Measurements from ENCODE around the gene KRT36.

The KRT36 gene

DNA sequence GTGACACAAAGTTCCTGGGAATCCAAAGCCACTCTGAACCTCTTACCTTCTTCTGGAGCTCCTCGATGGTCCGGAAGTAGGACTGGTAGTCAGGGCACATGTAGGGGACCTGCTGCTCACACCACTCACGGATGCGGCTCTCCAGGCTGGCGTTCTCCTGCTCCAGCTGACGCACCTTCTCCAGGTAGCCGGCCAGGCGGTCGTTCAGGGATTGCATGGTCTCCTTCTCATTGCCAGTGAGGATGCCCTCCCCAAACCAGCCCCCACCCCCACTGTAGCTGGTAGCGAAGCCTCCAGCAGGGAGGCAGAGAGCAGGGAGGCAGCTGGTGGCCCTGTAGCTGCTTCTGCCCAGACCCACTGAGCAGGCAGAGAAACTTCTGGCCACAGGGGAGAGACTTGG is 9.1 kb downstream of the KRT36 start:
- no peak for FAIRE-seq
- DNase-seq (ENCODE audit: insufficient read length, low spot score): no peak

DNA sequence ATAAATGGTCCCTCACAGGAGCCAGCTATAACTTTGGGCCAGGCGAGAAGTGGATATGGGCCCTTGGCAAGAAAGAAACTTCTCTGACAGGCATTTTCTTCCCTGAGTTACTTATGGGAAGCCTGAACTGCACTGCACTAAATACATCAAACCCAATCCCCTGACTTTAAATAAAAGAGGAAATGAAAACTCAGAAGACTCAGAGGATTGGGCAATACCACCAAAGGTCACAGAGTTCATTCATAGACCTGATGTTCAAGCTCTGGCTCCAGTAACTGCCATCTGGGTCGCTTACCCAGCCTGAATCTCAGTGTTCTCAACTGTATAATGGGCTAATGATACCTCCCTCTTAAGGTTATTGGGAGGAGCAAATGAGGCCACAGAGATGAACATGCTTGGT is 9.6 kb downstream of the KRT36 start:
- no peak for DNase-seq (ENCODE audit: insufficient read length, low spot score)
- FAIRE-seq: no peak

DNA sequence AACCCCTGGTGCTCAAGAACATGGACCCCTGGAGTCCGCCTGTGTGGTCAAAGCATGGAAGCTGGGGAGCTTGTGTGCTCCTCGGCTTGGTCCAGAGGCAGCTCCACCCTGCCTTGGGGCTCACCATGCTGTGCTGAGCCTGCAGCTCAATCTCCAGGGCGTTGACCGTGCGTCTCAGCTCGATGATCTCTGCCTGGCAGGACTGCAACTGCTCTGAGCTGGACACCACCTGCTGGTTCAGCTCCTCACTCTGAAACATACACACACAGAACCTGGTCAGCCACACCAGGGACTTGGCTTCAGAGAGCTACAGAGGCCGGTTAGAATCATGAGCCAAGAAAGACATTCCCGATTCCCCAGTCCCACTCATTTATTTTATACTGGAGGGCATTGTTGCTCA is 11.5 kb downstream of the KRT36 start:
- DNase-seq (ENCODE audit: insufficient read length, low spot score): no peak
- FAIRE-seq: peak; percentile 82

DNA sequence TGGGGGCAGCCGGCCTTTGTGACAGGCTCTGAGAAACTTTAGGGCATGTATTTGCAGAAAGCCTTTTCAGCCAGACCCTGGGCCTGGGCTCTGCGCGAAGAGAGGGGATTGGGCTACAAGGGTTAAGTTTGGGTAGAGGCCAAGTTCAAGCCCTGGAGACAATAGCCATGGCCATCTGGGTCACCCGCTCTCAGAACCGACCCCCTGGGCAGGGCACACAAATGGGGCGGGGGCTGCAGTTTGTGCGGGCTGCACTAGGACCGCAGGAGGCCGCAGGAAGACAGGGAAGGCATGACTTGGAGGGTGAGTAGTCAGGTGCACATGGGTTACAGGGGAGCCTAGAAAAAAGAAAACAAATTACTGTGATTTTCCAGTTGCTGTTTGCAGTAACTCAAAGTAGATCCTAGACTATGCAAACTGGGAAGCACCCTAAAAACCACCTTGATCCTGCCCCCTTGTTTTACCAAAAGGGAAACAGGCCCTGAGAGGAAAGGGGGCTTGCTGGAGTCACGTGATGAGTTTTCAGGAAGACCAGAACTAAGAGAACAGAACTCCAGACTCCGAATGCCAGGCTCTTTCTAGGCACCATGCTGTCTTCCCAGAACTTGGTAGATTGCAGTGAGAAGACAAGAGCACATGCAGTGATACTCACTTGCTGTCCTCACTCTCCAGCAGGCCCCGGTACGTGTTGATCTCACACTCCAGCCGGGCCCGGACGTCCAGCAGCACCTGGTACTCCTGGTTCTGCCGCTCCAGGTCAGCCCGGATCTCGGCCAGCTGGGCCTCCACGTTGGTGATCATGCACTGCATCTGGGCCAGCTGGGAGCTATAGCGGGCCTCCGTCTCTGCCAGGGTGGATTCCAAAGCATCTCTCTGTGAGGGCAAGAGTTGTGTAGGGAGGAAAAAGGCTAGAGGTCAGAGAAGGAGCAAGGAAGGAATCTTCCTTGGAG is 12.6 kb downstream of the KRT36 start:
- FAIRE-seq: peak; percentile 74

DNA sequence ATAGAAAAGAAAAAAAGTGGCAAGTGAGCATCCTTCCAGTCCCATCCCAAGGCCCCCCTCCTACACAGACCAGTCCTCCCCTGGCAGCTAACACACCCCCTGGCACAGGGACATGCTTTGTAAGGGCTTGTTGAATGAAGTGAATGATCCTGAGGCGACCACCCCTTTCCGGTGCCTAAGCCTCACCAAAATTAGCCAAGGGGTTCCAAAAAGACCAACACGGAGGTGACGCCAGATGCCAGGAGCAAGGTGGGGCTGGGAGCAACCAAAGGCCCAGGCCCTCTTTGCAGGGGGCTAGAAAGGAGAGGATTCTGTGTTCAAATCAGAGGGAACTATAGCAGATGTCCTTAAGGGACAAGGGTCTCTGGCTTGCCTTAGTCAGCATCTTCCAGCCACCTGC is 14.3 kb downstream of the KRT36 start:
- DNase-seq (ENCODE audit: insufficient read length, low spot score) (no peak), FAIRE-seq (no peak)

More for the DNA sequence above, 12.6 kb downstream of the KRT36 start:
- DNase-seq (ENCODE audit: insufficient read length, low spot score): no peak

DNA sequence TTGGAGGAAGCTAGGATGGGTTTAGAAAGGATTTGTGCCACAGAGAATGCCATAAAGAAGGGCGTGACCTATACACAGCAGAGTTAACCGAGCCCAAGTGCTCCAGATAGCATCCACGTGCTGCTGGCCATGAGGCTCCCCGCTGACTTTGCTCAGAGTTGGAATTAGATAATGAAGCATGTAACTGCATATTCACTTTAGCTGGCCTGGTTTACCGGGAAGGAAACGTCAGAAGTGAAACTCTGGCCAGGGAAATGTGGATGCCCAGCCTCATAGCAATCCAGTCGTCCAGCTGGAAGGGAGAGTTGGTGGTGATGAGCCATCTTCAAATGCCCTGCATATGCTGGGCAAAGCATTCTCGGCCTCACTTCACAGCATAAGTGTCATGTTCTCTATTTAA is 14.8 kb downstream of the KRT36 start:
- DNase-seq (ENCODE audit: insufficient read length, low spot score): no peak
- FAIRE-seq: peak; percentile 62

DNA sequence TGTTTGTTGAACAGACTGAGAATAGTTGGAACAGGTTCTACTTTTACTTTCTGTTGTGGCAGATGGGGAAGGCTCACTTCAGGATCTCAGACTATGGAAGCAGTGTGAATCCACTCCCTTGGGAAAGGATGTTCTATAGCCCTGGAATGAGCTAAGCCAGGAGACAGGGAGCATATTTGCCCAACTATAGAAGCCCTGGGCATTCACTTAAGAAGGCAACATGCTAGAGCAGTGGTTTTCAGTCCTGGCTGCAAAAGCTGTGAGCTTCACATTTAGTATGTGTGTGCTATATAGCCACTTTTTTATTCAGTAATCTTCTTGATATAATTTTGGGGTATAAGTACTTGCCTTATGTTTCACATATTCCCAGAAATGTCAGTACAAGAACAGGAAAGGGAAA is 21.4 kb downstream of the KRT36 start:
- DNase-seq (ENCODE audit: insufficient read length, low spot score): no peak
- FAIRE-seq: no peak

DNA sequence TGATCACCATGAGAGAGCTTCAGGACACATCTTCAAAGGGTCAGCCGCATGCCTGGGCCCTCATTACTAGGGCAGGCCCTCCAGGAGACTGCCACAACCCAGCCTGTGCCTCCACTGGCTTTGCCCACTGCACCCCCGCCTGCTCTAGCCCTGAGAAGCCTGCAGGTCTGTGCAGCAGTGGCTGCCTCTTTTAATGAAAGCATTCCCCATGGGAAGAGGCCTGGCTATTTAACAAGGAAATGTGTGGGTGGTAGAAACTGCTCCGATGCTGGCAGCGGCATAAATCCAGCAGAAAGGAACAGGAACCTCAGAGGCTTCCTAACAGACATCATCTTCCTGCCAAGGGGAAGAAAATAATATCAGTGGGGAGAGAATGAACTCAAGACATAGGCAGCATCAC is 22.1 kb downstream of the KRT36 start:
- DNase-seq (ENCODE audit: insufficient read length, low spot score) (no peak), FAIRE-seq (no peak)

DNA sequence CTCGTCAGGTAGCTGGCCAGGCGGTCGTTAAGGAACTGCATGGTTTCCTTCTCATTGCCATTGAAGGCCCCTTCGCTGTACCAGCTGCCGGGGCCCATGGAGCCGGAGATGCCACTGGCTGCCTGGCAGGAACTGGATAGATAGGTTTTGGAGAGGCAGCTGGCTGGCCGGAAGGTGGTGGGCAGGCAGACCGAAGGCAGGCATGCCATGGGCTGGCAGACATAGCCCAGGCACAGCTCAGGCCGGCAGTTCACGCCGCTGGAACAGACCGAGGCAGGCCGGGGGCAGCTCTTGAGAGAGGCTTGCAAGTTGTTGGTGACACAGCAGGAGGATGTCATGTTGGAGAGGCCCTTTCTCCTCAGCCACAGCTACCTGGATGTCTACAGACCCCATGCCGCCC is 22.7 kb downstream of the KRT36 start, which contains the start of gene KRT32:
KRT32 (minus strand) TSS at position 399 of the 400 bp plus-strand sequence; CDS start at position 338, 61 bp downstream.
- DNase-seq (ENCODE audit: insufficient read length, low spot score) (no peak), FAIRE-seq (no peak)

DNA sequence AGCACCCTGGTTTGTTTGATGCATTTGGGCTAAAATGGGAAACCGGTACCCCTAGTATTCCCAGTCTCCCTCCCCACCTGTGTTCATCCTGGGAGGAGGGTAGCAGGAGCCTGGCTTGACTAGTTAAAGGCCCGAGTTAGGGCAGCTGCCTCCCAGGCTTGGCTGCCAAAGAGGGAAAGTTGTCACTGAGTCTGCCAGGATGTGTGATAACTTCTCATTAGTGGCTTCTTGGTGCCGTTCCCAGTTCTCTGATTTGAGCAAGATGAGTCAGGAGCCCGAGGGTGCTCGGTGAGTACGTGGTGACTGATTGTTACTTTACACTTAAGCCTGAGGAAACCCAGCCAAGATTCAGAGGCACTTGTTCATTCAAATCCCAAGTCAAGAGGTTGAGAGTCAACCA is 25.0 kb downstream of the KRT36 start:
- FAIRE-seq: peak; percentile 95
- peak; percentile 95 for DNase-seq (ENCODE audit: insufficient read length, low spot score)

DNA sequence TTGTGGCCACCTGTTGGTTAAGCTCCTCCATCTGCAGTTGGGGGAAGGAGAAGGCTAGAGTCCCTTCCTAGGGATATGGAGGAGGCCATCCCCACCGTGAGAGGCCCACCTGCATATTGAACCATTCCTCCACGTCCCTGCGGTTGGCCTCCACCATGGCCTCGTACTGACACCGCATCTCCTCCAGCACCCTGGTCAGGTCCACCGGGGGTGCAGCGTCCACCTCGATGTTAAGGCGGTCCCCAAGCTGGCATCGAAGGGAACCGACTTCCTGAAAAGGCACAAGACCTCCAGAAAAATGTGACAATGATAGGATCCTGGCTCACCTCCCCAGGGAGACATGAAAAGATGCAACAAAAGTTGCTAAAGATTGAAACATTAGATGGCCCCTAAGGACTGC is 25.5 kb downstream of the KRT36 start:
- peak; percentile 52 for FAIRE-seq

DNA sequence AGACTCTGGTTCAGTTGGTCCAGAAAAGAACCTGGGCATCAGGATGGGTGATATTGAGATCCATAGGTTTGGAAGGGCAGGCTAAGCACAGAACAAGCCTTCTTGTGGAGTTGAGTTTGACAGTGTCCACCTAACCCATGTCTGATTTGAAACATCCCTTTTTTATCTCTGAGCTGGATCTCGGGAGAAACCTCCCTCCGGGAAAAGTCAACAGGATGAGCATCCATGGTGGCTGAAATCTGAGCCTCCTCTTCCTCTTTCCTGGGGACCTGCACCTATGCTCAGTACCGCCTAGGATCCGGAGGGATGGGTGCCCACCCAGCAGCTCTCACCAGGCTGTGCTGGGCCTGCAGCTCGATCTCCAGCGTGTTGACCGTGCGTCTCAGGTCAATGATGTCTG is 26.0 kb downstream of the KRT36 start:
- DNase-seq (ENCODE audit: insufficient read length, low spot score): no peak

More for the DNA sequence above, 25.5 kb downstream of the KRT36 start:
- no peak for DNase-seq (ENCODE audit: insufficient read length, low spot score)

DNA sequence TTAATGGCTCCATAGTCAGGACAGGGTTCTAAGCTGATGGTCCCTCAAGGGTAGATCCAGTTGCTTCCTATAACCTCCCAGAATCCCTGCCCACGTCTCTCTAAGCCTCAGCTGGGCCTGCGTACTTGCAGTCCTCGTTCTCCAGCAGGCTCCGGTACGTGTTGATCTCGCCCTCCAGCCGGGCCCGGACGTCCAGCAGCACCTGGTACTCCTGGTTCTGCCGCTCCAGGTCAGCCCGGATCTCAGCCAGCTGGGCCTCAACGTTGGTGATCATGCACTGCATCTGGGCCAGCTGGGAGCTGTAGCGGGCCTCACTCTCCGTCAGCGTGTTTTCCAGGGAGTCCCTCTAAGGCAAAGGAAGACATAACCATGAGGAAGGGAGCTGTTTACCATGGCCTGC is 27.0 kb downstream of the KRT36 start:
- FAIRE-seq (no peak), DNase-seq (ENCODE audit: insufficient read length, low spot score) (no peak)

More for the DNA sequence above, 26.0 kb downstream of the KRT36 start:
- FAIRE-seq: peak; percentile 16

DNA sequence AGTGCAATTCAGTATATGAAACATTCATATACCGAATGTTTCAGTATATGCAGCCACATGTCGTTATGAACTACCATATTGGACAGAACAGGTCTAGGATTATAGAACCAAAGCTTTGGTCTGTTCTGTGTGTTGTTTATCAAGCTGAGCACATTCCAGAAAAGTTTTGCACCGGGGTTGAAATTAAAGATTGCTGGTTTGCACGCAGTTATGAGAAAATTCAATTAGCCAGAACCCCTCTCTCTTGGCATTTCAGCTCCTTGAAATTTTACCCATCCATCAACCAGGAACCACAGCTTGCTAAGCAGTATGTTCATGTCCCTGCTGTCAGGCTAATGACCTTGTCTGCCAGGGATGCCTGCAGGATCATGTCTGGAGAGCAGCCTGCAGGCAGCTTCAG is 32.0 kb downstream of the KRT36 start:
- FAIRE-seq: no peak
- DNase-seq (ENCODE audit: insufficient read length, low spot score): no peak

DNA sequence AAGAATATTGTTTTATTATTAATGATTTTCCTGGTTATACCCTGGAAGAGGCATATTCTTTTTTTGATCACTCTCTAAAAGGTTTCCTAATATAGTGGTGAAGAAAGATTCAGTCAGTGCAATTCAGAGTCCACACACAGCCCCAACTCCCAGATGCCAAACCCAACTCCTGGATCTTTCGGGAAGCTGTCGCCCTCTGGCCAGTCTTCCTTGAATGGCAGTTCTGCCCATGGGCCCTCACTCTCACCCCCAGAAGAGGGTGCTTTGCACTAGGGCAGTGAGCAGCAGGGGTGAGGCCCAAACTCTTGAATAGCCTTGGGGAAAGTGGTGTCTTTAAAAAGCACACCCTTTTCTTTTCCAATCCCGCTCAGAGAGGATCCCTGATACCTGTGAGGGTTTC is 33.5 kb downstream of the KRT36 start:
- FAIRE-seq (no peak), DNase-seq (ENCODE audit: insufficient read length, low spot score) (no peak)

DNA sequence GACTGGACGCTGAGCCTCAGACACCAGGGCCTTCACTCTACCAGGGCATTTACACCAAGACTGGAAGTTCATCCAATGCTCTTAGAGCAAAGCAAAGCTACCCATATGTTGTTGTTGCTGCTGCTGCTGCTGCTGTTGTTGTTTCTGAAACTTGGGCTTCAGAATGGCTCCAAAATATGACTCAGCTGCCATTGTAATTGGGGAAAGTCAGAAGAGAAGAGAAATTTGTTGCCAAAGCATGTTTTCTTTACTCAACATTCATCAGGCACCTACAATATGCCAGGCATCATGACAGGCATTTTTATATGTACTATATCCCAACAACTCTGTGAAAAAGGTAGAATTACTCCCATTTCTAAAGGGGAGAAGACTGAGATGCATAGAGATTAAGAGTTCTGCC is 34.5 kb downstream of the KRT36 start:
- FAIRE-seq: no peak
- DNase-seq (ENCODE audit: insufficient read length, low spot score): no peak

DNA sequence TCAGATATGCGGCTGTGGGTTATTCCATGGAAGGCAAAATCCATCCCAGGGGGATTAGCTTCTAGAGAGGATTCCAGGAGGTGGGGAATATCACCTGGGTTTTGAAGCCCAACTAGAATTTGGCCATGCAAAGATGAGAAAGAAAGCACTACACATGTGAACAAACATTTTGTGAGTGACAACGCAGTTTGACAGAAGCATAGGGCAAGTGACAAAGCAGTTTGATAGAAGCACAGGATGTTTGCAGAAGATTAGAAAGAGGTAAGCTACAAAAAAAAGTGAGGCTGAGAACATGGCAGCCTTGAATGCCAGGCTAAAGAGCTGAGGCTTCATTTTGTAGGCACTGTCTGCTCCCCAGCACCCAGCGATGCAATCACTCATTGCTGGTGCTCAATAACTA is 36.6 kb downstream of the KRT36 start:
- FAIRE-seq: no peak
- no peak for DNase-seq (ENCODE audit: insufficient read length, low spot score)

DNA sequence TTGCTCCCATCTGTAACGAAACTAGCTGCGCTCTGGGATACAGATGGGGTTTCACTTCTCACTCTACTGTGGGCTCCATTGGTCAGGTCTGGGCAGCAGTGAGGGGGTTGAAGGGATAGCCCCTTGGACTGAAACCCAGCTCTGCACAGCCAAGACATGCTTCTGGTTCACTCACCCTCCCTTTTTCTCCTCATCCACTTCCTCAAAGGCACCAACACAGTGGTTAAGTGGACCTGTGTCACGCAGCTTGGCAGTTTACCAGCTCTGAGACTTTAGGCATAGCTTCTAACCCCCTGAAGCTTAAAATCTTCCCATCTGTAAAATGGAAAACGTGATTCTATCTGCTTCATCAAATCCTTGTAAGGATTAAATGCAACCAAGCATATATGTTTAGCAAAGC is 37.4 kb downstream of the KRT36 start:
- FAIRE-seq (no peak), DNase-seq (ENCODE audit: insufficient read length, low spot score) (no peak)

DNA sequence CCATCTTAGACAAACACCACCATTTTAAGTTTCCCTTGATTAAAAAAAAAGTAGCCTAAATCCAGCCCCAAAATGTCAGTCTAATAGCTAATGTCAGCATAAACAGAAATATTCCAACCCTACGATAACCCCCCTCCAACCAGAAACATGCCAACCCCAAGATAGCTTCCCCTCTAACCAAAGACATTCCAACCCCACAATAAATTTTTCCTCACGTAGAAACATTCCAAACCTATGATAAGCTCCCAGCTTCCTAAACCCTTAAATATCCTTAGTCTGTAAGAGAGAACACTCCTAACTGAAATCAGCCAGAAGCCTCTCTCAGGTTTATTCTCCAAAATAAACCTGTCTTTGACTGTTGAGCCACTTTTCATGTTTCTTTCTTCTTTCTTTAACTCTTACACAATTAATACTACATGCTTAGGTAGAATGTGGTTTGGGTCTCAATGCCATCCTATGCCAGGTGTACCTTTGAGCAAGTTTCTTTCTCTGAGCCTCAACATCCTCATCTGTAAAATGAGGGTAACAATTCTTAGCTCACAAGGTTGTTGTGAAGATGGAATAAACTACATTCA is 38.5 kb downstream of the KRT36 start:
- FAIRE-seq: no peak

DNA sequence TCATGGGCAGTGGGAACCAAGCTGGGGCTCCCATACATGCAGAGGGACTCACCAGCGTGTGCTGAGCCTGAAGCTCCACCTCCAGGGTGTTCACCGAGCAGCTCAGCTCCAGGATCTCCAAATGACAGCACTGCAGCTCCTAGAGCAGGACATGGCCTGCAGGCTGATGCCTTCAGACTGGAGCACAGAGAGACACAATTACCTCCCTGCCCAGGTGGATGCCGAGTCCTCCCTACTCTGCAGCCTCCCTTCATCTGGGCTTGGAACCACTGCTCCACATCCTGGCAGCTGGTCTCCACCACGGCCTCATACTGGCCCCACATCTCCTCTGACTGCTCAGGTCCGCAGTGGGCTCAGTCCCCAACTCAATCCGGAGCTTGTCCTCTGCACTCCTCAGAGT is 40.7 kb downstream of the KRT36 start:
- DNase-seq (ENCODE audit: insufficient read length, low spot score) (no peak), FAIRE-seq (no peak)

More for the DNA sequence above, 38.5 kb downstream of the KRT36 start:
- DNase-seq (ENCODE audit: insufficient read length, low spot score): no peak

DNA sequence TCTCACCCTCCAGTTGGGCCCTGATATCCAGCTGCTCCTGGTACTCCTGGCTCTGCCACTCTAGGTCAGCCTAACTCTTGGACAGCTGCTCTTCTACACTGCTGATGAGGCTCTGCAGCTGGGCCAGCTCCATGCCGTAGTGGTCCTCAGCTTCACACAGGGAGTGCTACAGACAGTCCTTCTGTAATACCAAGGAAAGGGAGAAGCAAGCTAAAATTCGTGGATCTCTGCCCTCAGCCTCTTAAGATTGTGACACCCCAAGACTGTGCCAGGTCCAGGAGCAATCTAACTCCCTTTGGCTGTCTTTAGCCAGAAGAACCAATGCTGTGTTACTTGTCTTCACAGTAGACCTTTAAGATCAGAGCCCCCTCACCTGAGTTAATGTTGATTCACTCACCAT is 41.2 kb downstream of the KRT36 start:
- FAIRE-seq (no peak), DNase-seq (ENCODE audit: insufficient read length, low spot score) (no peak)

DNA sequence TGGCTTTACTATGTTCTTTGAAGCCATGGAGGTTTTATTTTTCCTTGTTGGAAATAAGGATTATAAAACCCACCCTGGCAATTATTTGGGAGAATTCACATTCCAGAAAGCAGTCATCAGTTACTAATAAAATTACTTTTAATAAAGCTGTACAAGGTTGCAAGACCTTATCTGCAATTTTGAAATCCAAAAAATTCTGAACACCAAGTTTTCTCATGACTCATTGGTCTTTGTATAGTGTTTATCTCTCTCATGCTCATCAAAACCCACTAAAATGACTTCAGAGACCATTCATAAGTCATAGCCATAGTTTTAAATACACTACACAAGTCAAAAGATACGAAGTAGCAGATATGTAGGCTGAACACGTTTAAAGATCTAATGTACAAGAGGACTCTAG is 42.9 kb downstream of the KRT36 start:
- FAIRE-seq (no peak), DNase-seq (ENCODE audit: insufficient read length, low spot score) (no peak)
